HG02759 (cell line): ENCODE data around the gene HIVEP3.

Experiments
- ATAC-seq: cut with Tn5 transposase; IDR thresholded peaks from one replicate; pipeline ENCODE4 v1.9.1; 2021; ENCODE audit warnings: mild to moderate bottlenecking, moderate library complexity; ENCODE audit not compliant: unreplicated experiment

HIVEP3 gene

GRCh38 chr1:41659903-41660302 is 258.8 kb downstream of the HIVEP3 start:
- no peak for ATAC-seq

GRCh38 chr1:41659159-41659495 is 259.6 kb downstream of the HIVEP3 start:
- no peak for ATAC-seq

DNA sequence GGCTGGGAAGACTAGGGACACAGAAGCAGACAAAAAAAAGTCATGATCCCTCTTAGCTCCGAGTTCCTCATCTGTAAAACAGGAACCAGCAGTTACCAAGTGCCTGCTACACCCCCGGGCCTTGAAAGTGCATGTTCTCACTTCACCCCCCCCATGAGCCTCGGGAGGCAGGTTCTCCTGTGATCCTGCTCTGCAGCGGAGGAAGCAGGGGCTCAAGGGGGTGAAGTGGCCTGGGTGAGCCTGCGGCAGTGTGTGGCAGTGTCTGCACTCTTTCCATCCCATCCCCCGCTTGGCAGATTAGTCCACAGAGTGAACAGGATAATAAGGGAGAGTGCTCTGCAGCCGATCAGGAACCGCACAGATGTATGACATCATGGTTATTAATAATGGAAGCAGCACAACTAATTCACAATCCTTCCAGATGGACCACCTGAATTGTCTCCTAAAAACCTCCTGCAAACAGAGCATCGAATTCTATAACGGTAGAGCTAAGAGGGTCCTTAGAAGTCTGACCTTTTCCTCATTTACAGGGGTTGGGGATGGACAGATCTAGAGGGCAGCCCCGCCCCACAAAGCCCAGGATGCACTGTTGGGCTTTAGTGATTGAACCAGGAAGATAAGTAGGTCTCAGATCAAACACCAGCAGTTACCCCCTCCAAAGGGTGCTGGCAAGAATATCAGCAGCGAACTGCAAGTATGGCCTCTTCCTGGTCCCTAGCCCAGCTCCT is 260.1 kb downstream of the HIVEP3 start:
- no peak for ATAC-seq

DNA sequence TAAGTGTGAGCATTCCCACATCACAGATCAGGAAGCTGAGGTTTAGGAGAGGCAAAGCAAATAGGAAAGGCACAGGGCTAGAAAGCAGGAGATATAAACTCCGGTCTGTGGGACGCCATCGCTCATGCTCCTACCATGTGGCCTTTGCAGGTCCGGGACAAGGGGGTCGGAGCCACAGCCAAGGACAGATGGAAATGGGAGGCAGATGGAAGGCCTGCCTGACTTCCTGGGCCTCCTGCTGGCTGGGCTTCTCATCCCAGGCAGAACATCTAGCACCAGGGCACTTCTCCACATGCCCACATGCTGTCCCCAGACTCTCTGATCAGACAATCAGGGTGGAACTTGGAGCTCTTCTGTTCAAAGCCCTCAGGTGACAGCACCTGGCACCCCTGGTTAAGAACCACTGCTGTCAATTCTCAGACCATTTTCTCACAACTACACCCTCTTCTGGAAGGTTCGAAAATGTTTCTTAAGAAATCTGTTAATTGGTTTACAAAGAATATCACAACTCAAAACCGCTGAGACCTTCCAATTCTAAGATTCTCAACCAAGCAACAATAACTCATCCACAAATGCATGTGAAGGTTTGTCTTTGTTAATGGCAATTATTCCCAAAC is 260.9 kb downstream of the HIVEP3 start:
- no peak for ATAC-seq

- ATAC-seq: no peak
Measured at GRCh38 chr1:41656825-41657500, 261.8 kb downstream of the HIVEP3 start.

DNA sequence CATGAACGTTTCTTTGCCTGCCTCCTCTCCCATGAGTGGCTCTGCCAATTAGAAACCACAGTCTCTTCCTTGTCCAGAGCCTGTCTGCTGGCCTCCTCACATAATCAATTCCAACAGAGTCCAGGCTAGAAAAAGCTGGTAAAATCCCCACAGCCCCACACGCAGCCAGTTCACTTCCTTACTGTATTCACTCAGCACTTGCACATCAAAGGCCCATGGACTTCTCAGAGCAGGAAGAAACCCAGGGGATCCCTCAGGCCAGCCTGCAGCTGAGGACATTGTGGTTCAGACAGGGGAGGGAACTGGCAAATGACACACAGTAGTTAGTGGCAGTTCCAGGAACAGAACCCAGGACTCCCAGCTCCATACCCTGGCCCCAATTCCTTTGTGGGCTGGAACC is 262.7 kb downstream of the HIVEP3 start:
- no peak for ATAC-seq

DNA sequence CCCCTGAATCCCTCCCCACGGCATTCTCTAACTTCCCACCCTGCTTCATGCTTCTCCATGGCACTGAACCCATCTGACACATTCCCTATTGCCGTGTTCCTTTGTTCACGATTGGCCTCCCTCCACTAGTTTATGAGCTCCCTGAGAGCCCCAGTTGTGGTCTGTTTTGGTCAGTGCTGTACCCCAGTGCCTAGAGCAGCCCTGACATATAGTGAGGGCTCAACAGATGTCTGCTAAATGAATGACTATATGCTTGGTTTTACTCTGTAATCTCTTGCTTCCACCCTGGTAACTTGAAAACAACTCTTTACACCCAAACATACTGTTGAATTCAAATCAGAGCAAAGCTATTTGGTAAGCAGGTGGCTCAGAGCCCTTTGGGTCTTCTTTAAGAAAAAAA is 263.1 kb downstream of the HIVEP3 start:
- ATAC-seq: no peak

GRCh38 chr1:41653574-41653973 is 265.1 kb downstream of the HIVEP3 start:
- no peak for ATAC-seq

- ATAC-seq: no peak
Measured at GRCh38 chr1:41652384-41653265, 266.1 kb downstream of the HIVEP3 start.

GRCh38 chr1:41650028-41650880 is 268.5 kb downstream of the HIVEP3 start:
- ATAC-seq: no peak

GRCh38 chr1:41649396-41650027 is 269.2 kb downstream of the HIVEP3 start:
- ATAC-seq: no peak

- no peak for ATAC-seq
Measured at GRCh38 chr1:41648844-41649243, 269.9 kb downstream of the HIVEP3 start.

GRCh38 chr1:41648230-41648629 is 270.5 kb downstream of the HIVEP3 start:
- ATAC-seq: no peak

DNA sequence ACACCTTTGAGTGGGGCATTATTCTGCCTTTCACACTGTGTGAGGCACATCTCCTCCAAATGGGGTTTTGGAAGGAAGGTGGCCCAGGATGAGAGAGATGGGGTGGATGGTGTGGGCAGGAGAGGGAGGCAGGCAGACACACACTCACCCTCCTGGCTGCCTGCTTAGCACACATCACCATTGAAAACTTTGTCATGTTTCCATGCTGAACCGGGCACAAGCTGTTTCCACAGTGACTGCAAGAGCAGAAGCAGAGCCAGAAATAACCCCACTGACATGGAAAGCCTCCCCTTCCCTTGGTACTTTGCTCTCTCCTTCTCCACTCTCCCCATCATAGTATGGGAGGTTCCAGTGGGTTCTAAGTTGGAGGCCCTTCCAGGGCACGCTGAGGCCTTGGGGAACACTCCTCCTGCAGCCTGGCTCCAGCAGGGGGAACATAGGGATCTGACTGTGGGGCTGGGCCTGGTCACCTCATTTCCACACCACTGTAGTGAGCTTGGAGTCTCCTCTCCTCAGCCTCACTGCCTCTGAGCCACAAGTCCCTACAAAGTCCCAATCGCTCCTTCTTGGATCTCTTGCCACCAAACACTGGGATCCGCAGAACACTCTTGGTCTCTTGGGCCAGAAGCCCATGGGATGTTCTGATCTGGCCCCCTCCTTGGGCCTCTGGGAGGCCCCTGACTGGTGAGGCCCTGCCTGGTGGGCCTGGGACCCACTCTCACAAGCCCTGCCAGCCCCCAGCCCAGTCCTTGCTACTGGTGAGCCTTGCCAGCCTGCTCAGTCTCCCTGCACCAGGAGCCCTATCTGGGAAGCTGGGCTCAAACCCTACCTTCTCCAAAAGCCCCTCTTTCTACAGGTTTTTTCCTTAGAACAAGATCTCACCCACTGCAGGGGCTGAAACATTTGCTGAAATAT is 271.2 kb downstream of the HIVEP3 start:
- no peak for ATAC-seq

GRCh38 chr1:41646186-41646585 is 272.5 kb downstream of the HIVEP3 start:
- no peak for ATAC-seq

- ATAC-seq: no peak
Measured at GRCh38 chr1:41645062-41645461, 273.7 kb downstream of the HIVEP3 start.

- ATAC-seq: no peak
Measured at GRCh38 chr1:41642922-41643821, 275.6 kb downstream of the HIVEP3 start.
